Hepatocyte (in vitro differentiated cells): ENCODE data around the gene SMIM13. TPM values are rescaled to one million over a fixed set of nuclear protein-coding genes. Genes with fewer than 3 reads are reported as not detected.

Experiments
- DNase-seq: peaks from one replicate; pipeline ENCODE4 v3.0.0-alpha.2; 2016; ENCODE audit warnings: low spot score
- H2AFZ ChIP-seq: fragments of 200-600 bp; sonication (generic); 2 replicates; pipeline ENCODE4 v1.6.0; 2016; ENCODE audit warnings: antibody characterized with exemption, mild to moderate bottlenecking
- H3K27ac ChIP-seq: fragments of 200-600 bp; sonication (generic); 2 replicates; pipeline ENCODE4 v1.5.1; 2016; ENCODE audit warnings: mild to moderate bottlenecking
- H3K27me3 ChIP-seq: fragments of 200-600 bp; sonication (generic); 2 replicates; pipeline ENCODE4 v1.6.1; 2016
- H3K36me3 ChIP-seq: fragments of 200-600 bp; sonication (generic); replicated peaks from 2 replicates; pipeline ENCODE4 v1.5.1; 2016; ENCODE audit warnings: low read depth; ENCODE audit not compliant: insufficient read depth
- H3K4me1 ChIP-seq: fragments of 200-600 bp; sonication (generic); 2 replicates; pipeline ENCODE4 v1.5.1; 2016; ENCODE audit warnings: mild to moderate bottlenecking, moderate library complexity; ENCODE audit not compliant: insufficient read depth
- H3K4me2 ChIP-seq: fragments of 200-600 bp; sonication (generic); 2 replicates; pipeline ENCODE4 v1.6.0; 2016
- H3K4me3 ChIP-seq: fragments of 200-600 bp; sonication (generic); 2 replicates; pipeline ENCODE4 v1.5.1; 2016; ENCODE audit warnings: mild to moderate bottlenecking
- H3K79me2 ChIP-seq: fragments of 200-600 bp; sonication (generic); 2 replicates; pipeline ENCODE4 v1.6.0; 2017; ENCODE audit warnings: mild to moderate bottlenecking
- H3K9me2 ChIP-seq: fragments of 200-600 bp; sonication (generic); replicated peaks from 2 replicates; pipeline ENCODE4 v1.6.0; 2017; ENCODE audit warnings: mild to moderate bottlenecking; ENCODE audit not compliant: insufficient read depth
- H3K9me3 ChIP-seq: fragments of 200-600 bp; sonication (generic); 2 replicates; pipeline ENCODE4 v1.5.1; 2016; ENCODE audit warnings: low read depth, mild to moderate bottlenecking
- H4K20me1 ChIP-seq: fragments of 200-600 bp; sonication (generic); 2 replicates; pipeline ENCODE4 v1.6.0; 2016; ENCODE audit warnings: mild to moderate bottlenecking; ENCODE audit not compliant: insufficient read depth, poor library complexity, severe bottlenecking
- CTCF ChIP-seq: fragments of 200-600 bp; sonication (generic); IDR thresholded peaks from 2 replicates; pipeline ENCODE4 v1.5.1; 2016; ENCODE audit warnings: antibody characterized with exemption, mild to moderate bottlenecking; ENCODE audit not compliant: poor library complexity
- EZH2 ChIP-seq: fragments of 200-600 bp; sonication (generic); IDR thresholded peaks from 2 replicates; pipeline ENCODE4 v1.6.1; 2016; ENCODE audit warnings: antibody characterized with exemption, mild to moderate bottlenecking, borderline replicate concordance
- EZH2phosphoT487 ChIP-seq: fragments of 200-600 bp; sonication (generic); IDR thresholded peaks from one replicate; pipeline ENCODE4 v1.6.1; 2018; ENCODE audit warnings: antibody characterized with exemption, mild to moderate bottlenecking, low read depth, moderate library complexity; ENCODE audit not compliant: unreplicated experiment, severe bottlenecking
- WGBS: methylation state at CpG from one replicate; pipeline ENCODE4 v1.1.6; 2016; ENCODE audit warnings: low lambda C conversion rate; ENCODE audit errors: missing lambda C conversion rate; 5-methylcytosine and 5-hydroxymethylcytosine counted together
- polyA plus RNA-seq: library from polyadenylated mRNA; unstranded; fragments of >200 nt; fragmentation: Nextera tagmentation; extraction: Ambion mirVana; gene quantifications from 2 replicates; pipeline ENCODE4 v1.2.1, GENCODE V29; 2016
- total RNA-seq: library from RNA; depleted of rRNA; stranded (reverse); fragments of >200 nt; gene quantifications from 2 replicates; pipeline ENCODE4 v1.2.3, GENCODE V29; 2014

The SMIM13 gene
- total and polyA plus RNA-seq, 2 experiments from 2014 or later = 9.3 to 18.2 TPM

GRCh38 chr6:11050731-11051130 is 42.9 kb upstream of the SMIM13 start:
- H3K79me2 ChIP-seq = no peaks in the 10 kb centered on the region
- no peak overlapping the region for H3K27ac ChIP-seq
- no peak overlapping the region for H3K4me2 ChIP-seq
- H3K9me2 ChIP-seq = no peaks in the 10 kb centered on the region
- H2AFZ ChIP-seq = no peak overlapping the region
- H3K4me3 ChIP-seq = no peak overlapping the region
- H3K36me3 ChIP-seq = no peaks in the 10 kb centered on the region
- 74% methylated on average over 2 of the region's 2 CpGs for WGBS
- peaks cover 6% of the 10 kb centered on the region for H3K27me3 ChIP-seq
- DNase-seq = peak; percentile 32
- H3K4me1 ChIP-seq = no peaks in the 10 kb centered on the region
- TF ChIP-seq EZH2phosphoT487 (no peak), EZH2 (no peak), CTCF (no peak)
- H3K9me3 ChIP-seq = no peaks in the 10 kb centered on the region
- no peaks in the 10 kb centered on the region for H4K20me1 ChIP-seq

- Histone ChIP-seq H3K79me2 (no peaks in the 10 kb centered on the region), H2AFZ (no peak overlapping the region), H4K20me1 (no peaks in the 10 kb centered on the region), H3K9me3 (no peaks in the 10 kb centered on the region), H3K27ac (no peak overlapping the region), H3K36me3 (no peaks in the 10 kb centered on the region), H3K4me3 (no peak overlapping the region), H3K4me2 (no peak overlapping the region), H3K4me1 (no peaks in the 10 kb centered on the region), H3K9me2 (no peaks in the 10 kb centered on the region), H3K27me3 (no peaks in the 10 kb centered on the region)
- TF ChIP-seq EZH2 (no peak), EZH2phosphoT487 (no peak), CTCF (no peak)
- no peak for DNase-seq
- WGBS = 73% methylated on average over 5 of the region's 5 CpGs
Measured at GRCh38 chr6:11053307-11053706, 40.3 kb upstream of the SMIM13 start.

- H3K27ac ChIP-seq = no peak overlapping the region
- DNase-seq = no peak
- WGBS = 93% methylated on average over 1 of the region's 1 CpG
- no peaks in the 10 kb centered on the region for H3K36me3 ChIP-seq
- no peak for TF ChIP-seq EZH2phosphoT487
- TF ChIP-seq CTCF = no peak
- no peak for TF ChIP-seq EZH2
- H3K9me3 ChIP-seq = no peaks in the 10 kb centered on the region
- H3K79me2 ChIP-seq = no peaks in the 10 kb centered on the region
- H3K4me1 ChIP-seq = no peaks in the 10 kb centered on the region
- no peaks in the 10 kb centered on the region for H3K27me3 ChIP-seq
- H3K4me3 ChIP-seq = no peak overlapping the region
- H3K9me2 ChIP-seq = no peaks in the 10 kb centered on the region
- no peak overlapping the region for H2AFZ ChIP-seq
- H3K4me2 ChIP-seq = no peak overlapping the region
- no peaks in the 10 kb centered on the region for H4K20me1 ChIP-seq
Measured at GRCh38 chr6:11054722-11055121, 38.9 kb upstream of the SMIM13 start.

GRCh38 chr6:11055127-11055627 is 38.5 kb upstream of the SMIM13 start:
- H2AFZ ChIP-seq = no peak overlapping the region
- TF ChIP-seq EZH2 = no peak
- TF ChIP-seq EZH2phosphoT487 = no peak
- no peak for TF ChIP-seq CTCF
- no peaks in the 10 kb centered on the region for H3K9me2 ChIP-seq
- no peak overlapping the region for H3K27ac ChIP-seq
- H3K4me2 ChIP-seq = no peak overlapping the region
- H3K4me3 ChIP-seq = no peak overlapping the region
- DNase-seq = no peak
- no peaks in the 10 kb centered on the region for H4K20me1 ChIP-seq
- WGBS = 46% methylated on average over 4 of the region's 4 CpGs
- no peaks in the 10 kb centered on the region for H3K4me1 ChIP-seq
- H3K36me3 ChIP-seq = no peaks in the 10 kb centered on the region
- no peaks in the 10 kb centered on the region for H3K27me3 ChIP-seq
- H3K9me3 ChIP-seq = no peaks in the 10 kb centered on the region
- H3K79me2 ChIP-seq = no peaks in the 10 kb centered on the region
